Left kidney (tissue), 8 donors: ENCODE measurements around the gene B3GNT8. TPM values are rescaled to one million over a fixed set of nuclear protein-coding genes. Genes with fewer than 3 reads are reported as not detected.
"Not testable (repeated sequence)": the region's sequence is repeated elsewhere in the genome, so short reads cannot be mapped to it uniquely, and the experiment has no call there.

ENCODE experiments used
- DNase-seq: peaks from one replicate; pipeline ENCODE4 v3.0.0-alpha.2; 2013
- long read RNA-seq, 8 donors: transcript quantifications; one replicate each; lab custom pipeline, GENCODE V29; 2026
- polyA plus RNA-seq: library from polyadenylated mRNA; unstranded; fragments of 120-200 nt; gene quantifications from one replicate; pipeline ENCODE4 v1.2.1, GENCODE V29; 2013; ENCODE audit not compliant: insufficient read length

The B3GNT8 gene, protein sequence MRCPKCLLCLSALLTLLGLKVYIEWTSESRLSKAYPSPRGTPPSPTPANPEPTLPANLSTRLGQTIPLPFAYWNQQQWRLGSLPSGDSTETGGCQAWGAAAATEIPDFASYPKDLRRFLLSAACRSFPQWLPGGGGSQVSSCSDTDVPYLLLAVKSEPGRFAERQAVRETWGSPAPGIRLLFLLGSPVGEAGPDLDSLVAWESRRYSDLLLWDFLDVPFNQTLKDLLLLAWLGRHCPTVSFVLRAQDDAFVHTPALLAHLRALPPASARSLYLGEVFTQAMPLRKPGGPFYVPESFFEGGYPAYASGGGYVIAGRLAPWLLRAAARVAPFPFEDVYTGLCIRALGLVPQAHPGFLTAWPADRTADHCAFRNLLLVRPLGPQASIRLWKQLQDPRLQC
- polyA plus RNA-seq, result 3.0 TPM
- long read RNA-seq, donor 1, partial matches to known transcripts, result 0 of 1 reads
- long read RNA-seq, donor 1, other reads (novel, unspliced or antisense), result 0 of 1 reads
- long read RNA-seq, donor 2, partial matches to known transcripts, result 0 of 2 reads
- long read RNA-seq, donor 2, other reads (novel, unspliced or antisense), result 0 of 2 reads
- long read RNA-seq, donor 3, partial matches to known transcripts, result 0 of 1 reads
- long read RNA-seq, donor 3, other reads (novel, unspliced or antisense), result 0 of 1 reads
- long read RNA-seq, donor 4, partial matches to known transcripts, result 0 of 1 reads
- long read RNA-seq, donor 4, other reads (novel, unspliced or antisense), result 0 of 1 reads
- long read RNA-seq, donor 5, result 0 reads
- long read RNA-seq, donor 6, partial matches to known transcripts, result 0 of 1 reads
- long read RNA-seq, donor 6, other reads (novel, unspliced or antisense), result 0 of 1 reads
- long read RNA-seq, donor 7, partial matches to known transcripts, result 0 of 1 reads
- long read RNA-seq, donor 7, other reads (novel, unspliced or antisense), result 0 of 1 reads
- long read RNA-seq, donor 8, result 0 reads

GRCh38 chr19:41426952-41427646 lies at the start of gene B3GNT8:
TSS of gene B3GNT8 (minus strand) at chr19:41427374. CDS start at chr19:41426778, 596 bp downstream.
- DNase-seq, result peak; percentile 78

- DNase-seq, result no peak
These were observed 49.4 kb upstream of the B3GNT8 start for GRCh38 chr19:41476583-41476982.

DNA sequence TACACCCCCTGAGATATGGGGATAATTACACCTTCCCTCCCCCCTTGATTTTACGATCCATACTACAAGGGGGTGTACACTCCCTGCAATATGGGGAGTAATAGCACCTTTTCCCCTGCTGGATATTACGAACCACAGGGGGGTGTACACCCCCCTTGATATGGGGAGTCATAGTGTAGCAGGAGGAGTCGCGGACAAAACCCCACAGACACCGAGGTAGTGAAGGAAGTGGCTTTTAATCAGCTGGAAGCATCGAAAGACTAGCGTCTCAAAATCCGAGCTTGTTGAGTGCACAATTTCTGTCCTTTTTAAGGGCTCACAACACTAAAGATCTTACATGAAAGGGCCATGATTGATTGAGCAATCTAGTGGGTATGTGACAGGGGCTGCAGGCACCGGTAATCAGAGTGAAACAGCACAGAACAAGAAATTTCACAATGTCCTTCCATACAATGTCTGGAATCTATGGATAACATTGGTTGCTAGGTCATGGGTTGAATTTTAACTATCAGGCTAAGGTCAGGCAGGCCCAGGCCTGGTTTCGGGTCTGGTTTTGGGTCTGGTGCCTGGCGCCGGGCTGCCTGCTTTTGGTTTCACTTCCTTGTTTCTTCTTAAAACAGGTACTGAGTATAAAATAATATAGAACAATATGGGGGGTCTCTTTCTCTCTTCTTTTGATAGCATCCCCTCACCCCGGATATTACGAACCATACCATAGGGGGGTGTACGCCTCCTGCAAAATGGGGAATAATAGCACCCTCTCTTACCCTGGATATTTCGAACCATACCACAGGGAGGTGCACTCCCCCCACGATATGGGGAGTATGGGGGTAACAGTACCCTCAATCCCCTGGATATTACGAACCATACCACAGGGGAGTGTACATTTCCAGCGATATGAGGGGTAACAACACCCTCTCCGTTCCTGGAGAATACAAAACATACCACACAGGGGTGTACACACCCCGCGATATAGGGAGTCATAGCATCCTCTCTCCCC lies 36.4 kb upstream of the B3GNT8 start:
- not testable (repeated sequence) for DNase-seq

DNA sequence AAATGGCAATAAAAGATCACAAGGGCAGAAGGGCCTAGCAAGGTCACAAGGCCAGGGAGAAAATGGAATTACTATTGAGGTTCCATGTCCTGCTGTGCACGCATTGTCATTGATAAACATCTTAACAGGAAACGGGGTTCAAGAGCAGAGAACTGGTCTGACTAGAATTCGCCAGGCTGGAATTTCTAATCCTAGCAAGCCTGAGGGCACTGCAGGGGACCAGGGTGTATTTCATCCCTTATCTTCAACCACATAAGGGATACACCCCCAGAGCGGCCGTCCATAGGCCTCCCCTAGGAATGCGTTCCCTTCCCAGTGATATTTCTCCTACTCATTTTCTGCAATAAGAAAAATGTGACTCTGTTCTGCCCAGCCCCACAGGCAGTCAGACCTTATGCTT lies 35.3 kb upstream of the B3GNT8 start:
- DNase-seq, result no peak

GRCh38 chr19:41457241-41457640 lies 30.1 kb upstream of the B3GNT8 start:
- no peak for DNase-seq

DNA sequence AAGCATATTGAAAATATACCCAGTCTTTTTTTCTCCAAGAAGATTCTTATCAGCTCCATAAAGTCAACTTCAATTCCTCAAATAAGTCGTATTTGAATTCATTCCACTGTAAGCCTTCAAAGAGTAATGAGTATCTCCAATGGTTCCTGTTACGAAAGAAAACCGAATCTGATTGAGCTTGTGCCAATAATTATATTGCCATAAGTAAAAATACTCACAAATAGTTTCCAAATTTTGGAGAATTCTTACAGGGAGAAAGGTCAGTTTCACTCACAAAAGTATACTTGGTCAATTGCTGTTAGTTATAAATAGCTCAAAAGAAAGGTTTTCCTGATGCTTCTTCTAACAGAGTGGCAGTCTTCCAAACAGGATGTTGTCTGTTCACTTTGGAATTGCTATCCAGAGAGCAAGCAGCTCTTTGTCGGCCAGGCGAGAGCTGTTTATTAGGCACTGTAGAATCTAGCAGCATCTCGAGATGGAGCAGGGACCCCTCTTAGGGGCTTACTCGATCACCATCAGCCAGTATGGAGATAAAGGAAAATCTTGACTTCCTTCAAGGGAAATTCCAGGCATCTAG lies 29.3 kb upstream of the B3GNT8 start:
- DNase-seq, result no peak

DNA sequence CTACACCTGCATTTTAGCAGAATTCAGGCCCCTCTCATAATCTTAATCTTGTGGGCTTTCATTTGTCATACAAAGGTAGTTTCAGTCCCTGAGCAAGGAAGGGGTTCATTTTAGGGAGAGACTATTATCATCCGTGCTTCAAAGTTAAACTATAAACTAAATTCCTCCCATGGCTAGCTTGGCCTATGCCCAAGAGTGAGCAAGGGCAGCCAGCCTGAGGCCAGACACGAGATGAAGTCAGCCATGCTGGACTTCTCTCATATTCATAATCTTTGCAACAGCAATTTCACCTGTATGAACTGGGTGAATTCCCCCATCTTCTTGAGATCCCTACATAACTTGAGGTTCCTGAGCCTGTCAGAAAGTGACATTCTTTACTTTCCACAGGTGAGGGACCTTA lies 28.8 kb upstream of the B3GNT8 start:
- no peak for DNase-seq

GRCh38 chr19:41452584-41453275 lies 25.6 kb upstream of the B3GNT8 start:
- no peak for DNase-seq

DNA sequence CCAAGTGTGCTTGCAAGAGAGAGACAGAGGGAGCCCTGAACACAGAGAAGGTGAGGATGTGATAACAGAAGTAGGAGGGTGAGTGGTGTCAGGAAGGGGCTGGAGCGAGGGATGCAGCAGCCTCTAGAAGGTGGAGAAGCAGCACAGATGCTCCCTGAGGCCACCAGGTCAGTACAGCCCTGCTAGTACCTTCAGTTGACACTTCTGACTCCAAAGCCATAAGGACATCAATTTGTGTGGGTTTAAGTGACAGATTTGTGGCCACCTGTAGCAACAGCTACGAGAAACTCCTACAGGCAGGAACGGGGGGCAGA lies 22.6 kb upstream of the B3GNT8 start:
- DNase-seq, result no peak

GRCh38 chr19:41449079-41449864 lies 22.1 kb upstream of the B3GNT8 start:
- peak; percentile 66 for DNase-seq

DNA sequence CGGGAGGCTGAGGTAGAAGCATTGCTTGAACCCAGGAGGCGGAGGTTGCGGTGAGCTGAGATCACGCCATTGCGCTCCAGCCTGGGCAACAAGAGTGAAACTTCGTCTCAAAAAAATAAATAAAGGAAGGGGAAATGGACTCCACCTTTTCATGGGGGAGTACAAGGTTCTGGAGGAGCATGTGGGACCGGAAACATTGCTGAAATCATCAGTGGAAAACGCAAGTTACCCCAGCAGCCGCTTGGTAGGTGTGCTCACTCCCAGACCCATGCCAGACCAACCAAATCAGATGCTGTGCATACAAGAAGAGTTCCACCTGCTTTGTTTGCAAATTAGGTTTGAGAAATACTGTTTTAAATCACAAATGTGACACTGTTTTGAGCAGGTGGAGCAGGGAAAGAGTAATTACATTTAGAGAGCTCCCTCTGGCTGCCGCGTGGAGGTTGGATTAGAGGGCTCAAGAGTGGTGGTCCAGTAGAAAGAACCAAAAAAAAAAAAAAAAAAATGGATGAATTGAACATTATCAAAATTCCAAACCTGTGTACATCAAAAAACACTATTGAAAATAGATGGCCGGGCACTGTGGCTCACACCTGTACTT lies 20.7 kb upstream of the B3GNT8 start:
- DNase-seq, result no peak

DNA sequence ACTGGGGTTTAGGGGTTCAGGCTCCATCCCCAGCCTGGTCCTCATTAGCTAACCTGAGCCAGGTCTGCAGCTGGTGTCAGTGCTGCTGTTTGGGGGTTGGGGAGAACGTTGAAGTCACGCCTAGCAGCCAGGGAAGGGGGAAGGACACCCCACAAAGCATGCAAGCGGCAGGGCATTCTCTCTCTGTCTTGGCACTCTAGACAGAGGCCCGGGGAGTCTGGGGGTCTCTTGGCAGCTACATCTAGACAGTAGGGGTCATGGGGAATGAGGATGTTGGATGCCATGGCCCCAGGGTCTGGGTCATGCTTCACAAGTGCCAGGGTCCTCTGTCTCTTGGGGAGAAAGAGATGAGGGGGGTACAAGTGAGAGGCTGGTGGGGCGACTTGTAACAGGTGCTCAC lies 18.4 kb upstream of the B3GNT8 start:
- no peak for DNase-seq

GRCh38 chr19:41443813-41444455 lies 16.8 kb upstream of the B3GNT8 start:
- no peak for DNase-seq

DNA sequence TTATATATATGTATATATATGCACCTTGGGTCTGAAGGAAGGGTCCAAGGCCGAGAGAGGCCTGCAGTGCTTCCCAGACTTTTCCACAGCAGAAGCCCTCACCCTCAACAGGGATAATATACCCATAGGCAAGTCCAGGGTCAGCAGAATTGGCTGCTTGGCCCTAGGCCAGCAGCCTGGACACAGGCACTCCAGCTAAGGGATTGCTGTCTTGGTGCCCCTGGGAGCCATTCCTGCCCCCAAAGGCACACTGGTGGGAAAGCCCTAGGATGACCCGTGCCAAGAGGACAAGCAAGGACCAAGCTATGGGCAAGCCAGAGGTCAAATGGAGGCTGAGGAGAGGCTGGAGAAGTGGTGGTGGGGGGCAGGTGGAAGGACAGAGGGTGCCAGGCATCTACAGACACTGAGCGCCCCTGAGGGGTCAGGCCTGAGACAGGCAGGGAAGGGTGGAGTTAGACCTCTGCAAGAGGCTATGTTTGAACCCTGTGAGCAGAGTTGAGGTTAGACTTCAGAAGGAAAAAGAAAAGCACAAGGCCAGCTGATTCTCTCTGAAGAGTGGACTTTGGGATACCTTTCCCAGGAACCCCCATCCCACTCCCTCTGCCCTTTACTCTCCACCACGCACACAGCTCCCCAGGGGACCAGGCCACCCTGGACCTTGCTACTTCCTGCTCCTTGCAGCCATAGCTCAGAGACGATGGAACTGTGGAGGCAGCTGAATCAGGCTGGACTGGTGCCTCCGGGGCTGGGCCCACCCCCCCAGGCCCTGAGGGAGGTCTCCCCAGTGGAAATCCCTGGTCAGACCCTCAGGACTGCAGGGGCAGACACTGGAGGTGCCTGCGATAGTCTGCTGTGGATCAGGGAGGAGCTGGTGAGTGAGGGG lies 15.5 kb upstream of the B3GNT8 start, which contains the start of gene ERICH4:
Gene ERICH4 (plus strand): TSS at position 684 of the 883 bp plus-strand sequence. CDS start 14 bp downstream, at position 698.
- no peak for DNase-seq

GRCh38 chr19:41441321-41441945 lies 14.3 kb upstream of the B3GNT8 start:
- no peak for DNase-seq

GRCh38 chr19:41439441-41440222 lies 12.5 kb upstream of the B3GNT8 start, which contains the start of gene DMAC2:
TSS of gene DMAC2 (minus strand) at chr19:41439912. CDS start at chr19:41439899, 13 bp downstream.
- peak; percentile 98 for DNase-seq
